Measurements from ENCODE around the gene MUC6.

MUC6 gene

GRCh38 chr11:1036931-1037330, 413 bp upstream of the MUC6 start:
- DNase-seq (ENCODE audit: low read depth): no peak

GRCh38 chr11:1035577-1036283, 788 bp downstream of the MUC6 start:
- no peak for DNase-seq (ENCODE audit: low read depth)

DNA sequence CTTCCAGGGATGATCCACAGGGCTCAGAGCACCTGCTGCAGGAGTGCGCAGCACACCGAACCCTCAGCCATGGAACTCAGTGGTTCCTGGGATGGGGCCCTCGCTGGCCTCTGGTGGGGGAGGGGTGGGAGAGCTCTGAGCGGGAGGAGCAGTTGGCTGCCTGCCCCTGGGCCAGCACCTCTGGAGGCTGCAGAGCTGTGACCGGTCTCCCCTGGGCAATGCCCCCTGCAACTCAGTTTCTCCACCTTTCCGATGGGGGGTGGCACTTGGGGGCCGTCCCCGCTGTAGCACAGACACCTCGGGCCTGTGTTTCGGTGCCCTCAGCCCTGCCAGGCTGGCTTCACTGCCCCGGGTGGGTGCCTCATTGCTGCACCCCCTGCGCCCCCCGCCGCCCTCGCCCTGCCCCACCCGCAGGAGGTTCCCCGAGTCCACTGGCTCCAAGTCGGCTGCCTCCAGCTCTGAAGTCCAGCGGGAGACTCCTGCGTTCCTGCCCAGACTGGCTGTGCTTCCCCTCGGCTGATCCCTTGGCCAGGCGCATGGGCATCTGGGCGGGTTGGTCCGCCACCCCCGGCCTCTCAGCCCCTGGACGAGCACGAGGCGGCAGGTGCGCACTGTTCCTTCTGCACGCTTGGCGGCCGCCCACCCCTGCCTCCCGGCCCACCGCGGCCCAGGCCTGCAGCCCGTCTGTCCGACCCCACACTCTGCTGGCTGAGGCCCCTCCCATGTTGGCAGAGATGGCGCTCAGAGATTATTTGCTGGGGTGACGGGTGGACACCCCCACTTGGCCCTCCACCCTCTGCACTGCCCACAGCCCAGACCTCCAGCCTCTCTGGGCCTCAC, 1.8 kb downstream of the MUC6 start:
- DNase-seq (ENCODE audit: low read depth): no peak

GRCh38 chr11:1034001-1034400, 2.5 kb downstream of the MUC6 start:
- no peak for DNase-seq (ENCODE audit: low read depth)

- DNase-seq (ENCODE audit: low read depth): no peak
Measured at GRCh38 chr11:1033016-1033798, 3.3 kb downstream of the MUC6 start.

- no peak for DNase-seq (ENCODE audit: low read depth)
Measured at GRCh38 chr11:1032310-1032891, 4.1 kb downstream of the MUC6 start.

DNA sequence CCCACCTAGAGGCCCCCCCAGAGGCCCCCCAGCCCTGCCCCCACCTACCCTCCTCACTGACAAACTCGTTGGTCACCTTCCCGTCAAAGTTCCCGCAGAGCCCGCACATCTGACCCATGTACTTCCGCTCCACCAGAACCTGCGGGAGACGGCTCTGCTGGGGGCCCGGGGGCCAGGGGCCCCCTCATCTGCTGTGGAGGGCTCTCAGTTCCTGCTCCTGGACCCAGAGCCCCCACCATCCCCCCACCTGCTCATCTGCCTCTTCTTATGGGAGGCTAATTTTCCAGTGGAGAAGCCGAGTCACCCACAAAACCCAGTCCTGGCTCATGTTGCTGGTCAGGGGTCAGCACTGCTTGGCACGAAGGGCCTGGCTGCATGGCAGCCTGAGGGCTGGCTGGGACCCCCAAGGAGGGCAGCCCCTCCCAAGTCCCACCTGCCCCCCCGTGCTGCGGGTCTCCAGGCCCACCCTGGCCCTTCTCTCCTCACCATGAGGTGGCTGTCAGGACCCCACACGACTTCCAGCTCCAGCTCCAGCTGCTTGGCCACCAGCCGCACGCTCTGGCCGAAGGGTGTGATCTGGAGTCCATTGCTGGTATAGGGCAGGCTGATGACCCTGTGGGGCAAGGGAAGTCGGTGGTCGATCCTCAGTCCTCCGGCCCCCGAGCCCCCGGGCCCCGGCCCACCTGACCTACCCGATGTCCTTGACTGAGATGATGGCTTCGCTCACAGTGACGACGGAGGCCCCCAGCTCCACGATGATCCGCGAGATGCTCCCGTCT, 5.2 kb downstream of the MUC6 start:
- no peak for DNase-seq (ENCODE audit: low read depth)

DNA sequence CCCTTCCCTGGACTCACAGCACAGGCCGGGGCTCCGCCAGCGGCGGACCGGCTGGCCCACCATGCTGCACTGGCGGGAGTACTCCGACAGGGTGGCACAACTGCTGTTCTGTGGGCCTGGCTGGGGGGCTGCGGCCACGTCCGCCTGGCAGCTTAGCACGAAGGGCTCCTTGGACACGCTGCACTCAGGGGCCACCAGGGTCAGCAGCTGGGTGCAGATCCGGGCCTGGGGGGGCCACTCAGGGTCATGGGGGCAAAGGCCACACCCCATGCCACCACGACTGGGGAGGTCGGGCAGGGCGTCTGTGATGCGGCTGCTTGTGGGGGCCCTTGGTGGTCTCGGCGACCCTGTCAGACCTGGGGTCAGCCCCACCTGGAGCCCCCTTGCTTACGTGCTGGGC, 6.0 kb downstream of the MUC6 start:
- no peak for DNase-seq (ENCODE audit: low read depth)

GRCh38 chr11:1030086-1030485, 6.4 kb downstream of the MUC6 start:
- DNase-seq (ENCODE audit: low read depth): no peak

GRCh38 chr11:1029654-1030053, 6.9 kb downstream of the MUC6 start:
- no peak for DNase-seq (ENCODE audit: low read depth)

DNA sequence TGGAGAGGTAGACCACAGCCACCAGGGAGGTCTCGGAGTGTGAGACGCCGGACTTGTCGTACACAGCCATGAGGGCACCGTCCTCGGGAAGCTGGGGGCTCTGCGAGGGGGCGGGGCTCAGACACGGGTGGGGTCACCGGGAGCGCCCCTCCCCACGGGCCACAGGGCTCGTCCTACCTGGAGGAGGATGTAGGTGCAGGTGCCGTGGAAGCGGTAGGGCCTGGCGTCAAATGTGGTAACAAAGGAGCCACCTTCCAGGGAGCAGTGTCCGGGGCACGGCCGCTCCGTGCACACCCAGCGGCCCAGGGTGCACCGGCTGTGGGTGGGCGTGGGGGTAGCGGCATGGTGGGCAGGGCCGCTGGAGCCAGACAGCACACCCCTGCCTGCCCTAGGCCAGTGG, 7.5 kb downstream of the MUC6 start:
- no peak for DNase-seq (ENCODE audit: low read depth)

- DNase-seq (ENCODE audit: low read depth): no peak
Measured at GRCh38 chr11:1028616-1029015, 7.9 kb downstream of the MUC6 start.

- no peak for DNase-seq (ENCODE audit: low read depth)
Measured at GRCh38 chr11:1028291-1028540, 8.3 kb downstream of the MUC6 start.

DNA sequence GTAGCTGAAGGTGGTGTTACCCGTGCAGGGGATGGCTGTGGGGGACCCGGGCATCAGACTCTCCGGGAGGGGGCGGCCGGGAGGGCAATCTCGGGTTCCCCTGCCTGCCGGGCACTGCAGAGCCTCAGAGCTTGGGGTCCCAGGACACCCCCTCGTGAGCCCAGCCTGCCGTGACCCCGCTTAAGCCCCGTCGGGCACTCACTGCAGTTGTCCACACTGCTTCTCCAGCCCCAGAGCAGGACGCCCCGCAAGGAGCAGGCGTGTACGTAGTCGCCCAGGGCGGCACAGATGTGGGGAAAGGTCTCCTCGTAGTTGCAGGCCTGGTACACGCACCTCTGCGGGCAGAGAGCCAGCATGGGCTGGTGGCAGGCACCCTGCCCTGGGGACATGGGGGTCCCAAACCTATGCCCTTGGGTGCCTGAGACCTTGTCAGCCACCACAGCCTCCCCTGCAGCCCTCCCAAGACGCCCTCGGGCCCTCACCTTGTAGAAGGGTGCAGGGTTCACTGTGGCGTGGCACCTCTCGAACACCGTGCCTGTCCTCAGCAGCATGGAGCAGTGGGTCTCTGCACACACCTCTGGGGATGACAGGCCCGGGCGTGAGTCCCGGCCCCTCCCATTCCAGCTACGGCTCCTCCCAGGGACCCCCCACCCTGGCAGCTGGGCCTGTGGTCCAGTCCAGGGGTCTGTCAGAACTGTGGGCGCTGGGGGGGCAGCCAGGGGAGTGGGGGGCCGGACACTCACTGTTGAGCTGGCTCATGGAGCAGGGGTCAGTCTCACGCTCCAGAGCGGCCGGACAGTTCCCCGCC, 8.8 kb downstream of the MUC6 start:
- DNase-seq (ENCODE audit: low read depth): no peak

GRCh38 chr11:1026641-1027482, 9.7 kb downstream of the MUC6 start:
- no peak for DNase-seq (ENCODE audit: low read depth)

GRCh38 chr11:1026163-1026450, 10.4 kb downstream of the MUC6 start:
- DNase-seq (ENCODE audit: low read depth): no peak

DNA sequence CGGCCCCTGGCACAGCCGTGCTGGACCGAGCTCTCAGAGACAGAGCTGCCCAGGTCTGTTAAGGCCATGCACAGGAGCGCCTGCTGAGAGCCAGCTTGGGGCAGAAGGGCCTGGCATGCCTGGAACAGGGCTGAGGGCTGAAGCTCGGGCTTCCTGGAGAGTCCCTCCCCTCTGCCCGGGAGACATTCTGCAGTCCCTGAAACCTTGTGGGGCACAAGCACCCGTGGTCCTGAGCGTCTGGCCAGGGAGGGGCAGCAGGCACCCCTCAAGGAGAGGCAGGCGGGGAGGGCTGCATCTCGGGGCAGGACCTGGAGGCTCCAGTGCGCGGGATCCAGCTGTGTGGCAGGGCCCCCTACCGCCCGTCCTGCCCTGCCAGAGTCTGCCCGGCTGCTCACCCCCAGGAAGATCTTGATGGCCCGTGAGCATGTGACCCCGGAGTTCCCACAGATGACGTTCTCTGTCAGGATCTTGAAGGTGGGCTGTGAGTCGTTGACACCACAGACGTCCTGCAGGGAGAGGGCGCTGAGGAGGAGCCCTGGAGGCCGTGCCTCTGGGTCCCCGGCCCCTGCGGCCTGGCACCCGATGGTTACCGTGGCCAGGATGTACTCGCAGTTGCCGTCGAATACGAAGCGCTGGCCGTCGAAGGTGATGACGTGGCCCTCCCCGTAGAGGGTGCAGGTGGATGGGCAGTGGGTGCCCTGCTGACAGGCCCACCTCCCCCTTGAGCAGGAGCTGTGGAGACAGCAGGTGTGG, 10.9 kb downstream of the MUC6 start:
- no peak for DNase-seq (ENCODE audit: low read depth)

GRCh38 chr11:1024597-1025409, 11.7 kb downstream of the MUC6 start:
- DNase-seq (ENCODE audit: low read depth): no peak
